Kidney (tissue), 14 donors: ENCODE data around the gene DHRS2. TPM values are rescaled to one million over a fixed set of nuclear protein-coding genes. Genes with fewer than 3 reads are reported as not detected.
"Not testable (repeated sequence)": the region's sequence is repeated elsewhere in the genome, so short reads cannot be mapped to it uniquely, and the experiment has no call there.

Source experiments
- DNase-seq, 5 donors: peaks; one replicate each; pipeline ENCODE4 v3.0.0-alpha.2; 2013 to 2020
- FAIRE-seq: peaks from 2 replicates; lab custom pipeline; 2012; peaks lifted over from hg19 to GRCh38; lab: Jason Lieb, UNC
- H3K27ac ChIP-seq, 2 donors: one replicate each; pipeline ENCODE4 v1.7.0; 2013; ENCODE audit warnings: low read depth in 2 of 2, low read length in 2 of 2, inconsistent platforms in 1 of 2
- H3K27me3 ChIP-seq: one replicate; pipeline ENCODE4 v1.7.1; 2013; ENCODE audit warnings: low read length, inconsistent platforms; ENCODE audit not compliant: control insufficient read depth, insufficient read depth
- H3K36me3 ChIP-seq, 3 donors: one replicate each; pipeline versions ENCODE4 v1.7.0 to v1.7.1; 2013; ENCODE audit warnings: low read length in 3 of 3, control low read depth in 1 of 3, inconsistent platforms in 1 of 3; ENCODE audit not compliant: insufficient read depth in 3 of 3, control insufficient read depth in 2 of 3
- H3K4me1 ChIP-seq, 3 donors: one replicate each; pipeline versions ENCODE4 v1.7.0 to v1.7.1; 2013; ENCODE audit warnings: low read length in 3 of 3, inconsistent platforms in 1 of 3, low read depth in 1 of 3; ENCODE audit not compliant: control insufficient read depth in 2 of 3, insufficient read depth in 2 of 3
- H3K4me3 ChIP-seq, 3 donors: one replicate each; pipeline versions ENCODE4 v1.7.0 to v1.8.1; 2013; ENCODE audit warnings: low read length in 3 of 3, control low read depth in 1 of 3, inconsistent platforms in 1 of 3
- H3K9ac ChIP-seq, 3 donors: one replicate each; pipeline versions ENCODE4 v1.7.0 to v1.7.1; 2013; ENCODE audit warnings: low read length in 3 of 3, control low read depth in 1 of 3, inconsistent platforms in 1 of 3
- H3K9me3 ChIP-seq, 3 donors: one replicate each; pipeline versions ENCODE4 v1.7.0 to v1.7.1; 2013; ENCODE audit warnings: low read length in 3 of 3, control low read depth in 1 of 3, inconsistent platforms in 1 of 3; ENCODE audit not compliant: control insufficient read depth in 2 of 3, insufficient read depth in 1 of 3
- CTCF ChIP-seq: IDR thresholded peaks from 3 replicates; pipeline ENCODE4 v1.5.1; 2012; ENCODE audit warnings: mild to moderate bottlenecking, moderate library complexity, borderline replicate concordance; ENCODE audit not compliant: insufficient read depth; ENCODE audit errors: extremely low read depth
- intact Hi-C: fragments of 100-400 bp; cut with DNase I; formaldehyde crosslinking; loops from one replicate; pipeline ENCODE4 v1.11.1; 2022
- polyA plus RNA-seq: library from polyadenylated mRNA; stranded (reverse); fragments of 350-450 nt; fragmentation: Illumina TruSeq; extraction: RNeasy Lipid Tissue Mini Kit (QIAGEN cat#74804); gene quantifications from one replicate; pipeline ENCODE4 v1.2.3, GENCODE V29; 2014; ENCODE audit warnings: low read depth, low replicate concordance; ENCODE audit not compliant: insufficient read depth
- total RNA-seq: library from RNA; stranded (reverse); fragmentation: NEBNext Ultra II Directional; extraction: Animal tissue kit (Norgen Biotek cat#: 25700); gene quantifications from one replicate; pipeline ENCODE4 v1.2.1, GENCODE V29; 2021
- donor health status: control.
- donor health status: control.
- donor health status: control.
- donor health status: control.
- donor health status: control.
- donor health status: DM: yes; HTN: yes; CAD: no.
- donor health status: Normal renal cell carcinoma (clear cell type).

The DHRS2 gene
- total and polyA plus RNA-seq, 2 donors from 2014 or later = 0.31 to 2.4 TPM

DNA sequence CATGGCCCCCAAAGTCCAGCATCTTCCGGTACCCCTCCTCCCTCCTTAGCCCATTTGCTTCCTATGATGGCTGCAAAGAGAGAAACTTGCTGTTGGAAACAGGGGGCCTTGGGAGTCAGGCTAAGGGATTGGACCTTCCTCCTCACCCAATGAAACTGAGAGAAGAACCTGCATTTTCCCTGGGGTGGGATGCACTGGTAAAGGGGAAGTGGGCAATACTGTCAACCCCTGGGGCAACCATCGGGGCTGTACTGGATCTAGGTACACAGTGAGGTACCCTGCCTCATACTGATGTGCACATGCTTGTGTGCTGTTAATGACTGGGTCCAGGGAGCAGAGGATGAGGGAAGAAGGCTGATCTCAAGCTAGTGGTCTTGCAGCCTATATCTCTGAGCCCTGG is 46.6 kb upstream of the DHRS2 start:
- Histone ChIP-seq H3K27me3 (no peaks in the 10 kb centered on the region), H3K9ac (no peak overlapping the region), H3K4me3 (no peak overlapping the region), H3K36me3 (no peaks in the 10 kb centered on the region), H3K27ac (no peak overlapping the region), H3K9me3 (no peaks in the 10 kb centered on the region), H3K4me1 (peaks cover 0 to 4% (median 3%) of the 10 kb centered on the region in 3 donors)
- no peak for TF ChIP-seq CTCF
- intact Hi-C loops = no loop called here
- no peak for DNase-seq
- FAIRE-seq = no peak

DNA sequence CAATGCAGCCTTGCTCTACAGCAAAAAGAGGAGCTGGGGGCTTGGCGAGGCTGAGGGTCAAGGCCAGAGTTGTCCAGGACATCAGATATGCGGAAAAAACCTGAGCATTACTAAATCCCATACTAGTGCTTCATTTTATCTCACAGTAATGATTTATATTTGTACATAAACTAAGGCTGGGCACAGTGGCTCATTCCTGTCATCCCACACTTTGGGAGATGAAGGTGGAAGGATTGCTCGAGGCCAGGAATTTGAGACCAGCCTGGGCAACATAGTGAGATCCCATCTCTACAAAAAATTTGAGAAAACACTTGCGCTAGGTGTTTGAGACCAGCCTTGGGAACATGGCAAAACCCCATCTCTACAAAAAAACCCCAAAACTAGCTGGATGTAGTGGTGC is 46.0 kb upstream of the DHRS2 start:
- Histone ChIP-seq H3K27ac (no peak overlapping the region), H3K27me3 (no peaks in the 10 kb centered on the region), H3K9me3 (no peaks in the 10 kb centered on the region), H3K36me3 (no peaks in the 10 kb centered on the region), H3K4me3 (no peak overlapping the region), H3K4me1 (peaks cover 0 to 4% (median 3%) of the 10 kb centered on the region in 3 donors), H3K9ac (no peak overlapping the region)
- DNase-seq = no peak
- no peak for TF ChIP-seq CTCF
- intact Hi-C loops = no loop called here
- FAIRE-seq = no peak

- intact Hi-C loops, H3K9me3 ChIP-seq, H3K4me1 ChIP-seq, H3K27ac ChIP-seq, H3K36me3 ChIP-seq, H3K9ac ChIP-seq, H3K27me3 ChIP-seq, DNase-seq, H3K4me3 ChIP-seq, FAIRE-seq: not testable (repeated sequence)
Measured at GRCh38 chr14:23594191-23594590, 42.0 kb upstream of the DHRS2 start.

DNA sequence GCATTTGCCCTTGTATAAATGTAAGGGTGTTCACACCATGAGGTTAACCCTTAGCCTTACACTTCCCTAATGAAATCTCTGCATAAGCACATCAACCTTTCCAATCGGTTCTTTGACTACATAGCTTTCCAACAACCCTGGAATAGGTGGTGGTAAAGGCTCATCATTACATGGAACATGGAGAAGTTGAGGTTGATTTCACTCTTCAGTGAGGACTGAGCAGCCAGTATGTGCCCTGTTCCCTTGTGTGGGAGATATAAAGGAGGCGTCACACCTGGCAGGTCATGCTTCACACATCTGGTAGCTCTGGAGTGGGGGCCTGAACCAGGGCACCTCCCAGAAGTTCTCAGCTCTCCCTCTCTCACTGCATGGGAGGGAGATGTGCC is 35.8 kb upstream of the DHRS2 start:
- no peaks in the 10 kb centered on the region for H3K27me3 ChIP-seq
- FAIRE-seq (no peak), DNase-seq (no peak)
- H3K9me3 ChIP-seq = no peaks in the 10 kb centered on the region
- no peak overlapping the region for H3K27ac ChIP-seq
- H3K36me3 ChIP-seq = no peaks in the 10 kb centered on the region
- intact Hi-C loops = no loop called here
- H3K9ac ChIP-seq = no peak overlapping the region
- no peak for TF ChIP-seq CTCF
- no peaks in the 10 kb centered on the region for H3K4me1 ChIP-seq
- no peak overlapping the region for H3K4me3 ChIP-seq
